Anterior cingulate cortex (tissue), 58 donors: Measurements from ENCODE around the gene SCAF1.

Experiments
- DNase-seq, 58 donors: peaks; one replicate each; lab custom pipeline; 2025; lab: John Stamatoyannopoulos, UW

Gene SCAF1

GRCh38 chr19:49664171-49665035, 22.4 kb downstream of the SCAF1 start:
- DNase-seq, result peak; percentile 9 to 93 (median 80)

DNA sequence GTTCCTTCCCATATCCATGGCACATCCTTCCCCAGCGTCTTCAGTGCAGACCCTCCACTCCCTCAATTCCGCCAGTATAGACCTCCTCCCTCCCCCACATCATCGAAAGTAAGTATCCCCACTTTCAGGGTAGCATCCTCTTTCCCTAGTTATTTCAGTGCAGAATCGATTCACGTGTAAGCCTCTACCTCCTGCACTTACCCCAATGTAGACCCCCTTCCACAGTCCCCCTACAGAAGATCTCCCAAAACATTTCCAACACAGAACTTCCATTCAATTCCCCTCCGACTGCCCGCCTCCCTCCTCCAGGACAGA, 23.0 kb downstream of the SCAF1 start:
- DNase-seq, result no peak

DNA sequence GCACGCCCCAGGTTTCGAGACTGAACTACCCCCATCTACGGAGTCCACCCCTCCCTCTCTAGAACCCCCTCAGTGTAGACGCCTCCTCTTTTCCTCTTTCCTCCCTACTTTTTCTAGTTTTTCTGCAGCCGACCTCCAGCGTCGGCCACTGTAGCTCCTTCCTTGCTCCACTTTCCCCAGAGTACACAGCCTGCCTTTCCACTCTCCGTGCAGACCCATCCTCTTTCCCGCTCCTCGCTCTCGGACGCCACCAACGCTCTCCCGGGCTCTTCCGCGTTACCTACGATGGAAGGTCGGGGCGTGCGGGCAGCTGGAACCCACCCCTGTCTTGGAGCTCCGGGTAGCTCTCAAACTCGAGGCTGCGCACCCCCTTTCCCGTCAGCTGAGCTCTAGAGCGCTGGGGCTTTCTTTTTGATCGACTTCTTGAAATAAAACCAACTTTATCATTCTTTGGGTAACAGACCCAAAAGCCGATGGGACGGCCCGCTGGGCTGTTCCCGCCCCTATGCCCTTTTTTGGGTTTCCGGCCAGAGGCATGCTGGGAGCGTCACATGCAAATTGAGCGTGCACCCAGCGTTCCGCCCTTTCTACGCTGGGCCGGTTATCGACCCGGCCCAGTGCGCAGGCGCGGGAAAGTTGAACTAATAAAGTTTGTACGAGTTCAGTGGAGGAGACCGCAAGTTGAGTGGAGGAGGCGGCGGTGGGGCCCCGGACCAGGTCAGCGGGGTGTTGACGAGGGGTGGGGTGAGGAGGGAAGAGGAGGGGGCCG, 23.5 kb downstream of the SCAF1 start, which contains the start of the genes BCL2L12 and IRF3:
Gene BCL2L12, plus strand, starts transcription at position 583 of the 769 bp plus-strand sequence. CDS start 760 bp downstream, outside the sequence.
Gene IRF3, minus strand, starts transcription at position 507 of the 769 bp plus-strand sequence. CDS start 1,019 bp downstream, outside the sequence.
- DNase-seq, result peak; percentile 65 to 97 (median 92)

- no peak for DNase-seq
Observed at GRCh38 chr19:49666120-49666444, 24.1 kb downstream of the SCAF1 start.

DNA sequence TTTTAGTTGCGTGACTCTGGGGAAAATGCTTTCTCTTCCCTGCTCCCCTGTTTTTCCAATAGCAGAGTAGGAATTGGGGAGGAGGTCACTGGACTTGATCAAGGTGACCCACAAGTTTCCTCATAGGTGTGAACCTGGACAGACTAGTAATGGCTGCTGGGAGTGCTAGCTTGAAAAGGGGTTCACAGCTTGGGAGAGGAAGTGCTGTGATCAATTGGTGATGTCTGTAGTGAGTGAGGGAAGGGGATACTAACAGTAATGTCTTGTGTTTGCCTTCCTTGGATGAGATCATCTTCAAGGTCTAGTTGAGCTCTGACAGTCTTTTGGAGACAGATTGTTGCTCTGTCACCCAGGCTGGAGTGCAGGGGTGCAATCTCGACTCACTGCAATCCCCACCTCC, 25.5 kb downstream of the SCAF1 start:
- no peak for DNase-seq

DNA sequence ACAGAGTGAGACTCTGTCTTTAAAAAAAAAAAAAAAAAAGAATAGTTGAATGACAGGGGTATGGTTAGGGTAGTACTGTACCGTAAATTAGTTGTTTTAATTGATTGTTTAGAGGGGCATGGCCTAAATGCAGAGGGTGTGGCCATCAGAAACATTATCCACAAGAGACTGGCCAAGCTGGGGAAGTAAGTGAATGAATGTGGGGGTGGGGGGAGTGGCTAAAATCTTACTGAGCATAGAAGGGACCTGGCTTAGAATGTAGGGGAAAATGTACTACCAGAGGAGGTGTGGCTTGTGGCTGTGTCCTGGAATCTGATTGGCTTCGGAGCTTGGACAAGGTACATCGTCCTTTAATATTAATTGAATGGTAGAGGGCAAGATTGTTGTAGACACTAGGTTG, 27.5 kb downstream of the SCAF1 start:
- DNase-seq, result no peak

DNA sequence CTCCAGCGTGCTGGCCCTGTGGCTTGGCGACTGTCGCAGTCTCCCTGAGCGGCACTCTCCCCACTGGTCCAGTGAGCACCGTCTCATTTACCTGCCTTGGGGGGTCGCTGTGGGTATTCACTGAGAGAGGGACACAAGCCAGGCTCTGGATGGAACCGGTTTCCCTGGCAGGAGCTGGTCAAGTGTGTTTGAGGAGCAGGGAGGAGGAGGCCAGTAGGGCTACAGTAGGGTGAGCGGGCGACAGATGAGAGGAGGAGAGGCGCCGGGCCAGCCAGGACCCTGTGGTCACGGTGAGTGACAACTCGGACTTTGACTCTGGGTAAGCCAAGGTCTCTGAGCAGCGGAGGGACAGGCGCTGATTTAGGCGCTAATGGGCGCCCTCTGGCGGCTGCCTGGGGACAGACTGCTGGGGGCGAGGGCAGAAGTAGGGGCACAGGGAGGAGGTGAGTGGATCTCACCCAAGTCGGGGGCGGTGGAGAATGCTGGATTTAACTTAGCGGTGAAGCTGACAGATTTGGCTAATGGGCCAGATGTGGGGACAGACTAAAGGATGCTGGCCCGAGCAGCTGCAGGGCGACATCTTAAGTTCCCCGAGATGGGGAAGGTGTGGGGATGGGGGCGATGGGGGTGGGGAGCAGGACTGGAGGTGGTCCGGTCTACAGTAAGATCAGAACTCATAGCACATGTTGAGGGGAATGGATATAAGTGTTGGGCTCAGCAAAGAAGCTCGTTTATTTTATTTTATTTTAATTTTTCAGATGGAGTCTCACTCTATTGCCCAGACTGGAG, 30.3 kb downstream of the SCAF1 start:
- DNase-seq, result peak in 54 of 58 donors; percentile 3 to 77 (median 48)

- DNase-seq, result peak in 35 of 58 donors; percentile 53 to 92 (median 84)
Observed at GRCh38 chr19:49676136-49676783, 34.3 kb downstream of the SCAF1 start.

- peak; percentile 97 to 100 (median 100) for DNase-seq
Observed at GRCh38 chr19:49676784-49677230, 34.8 kb downstream of the SCAF1 start.

GRCh38 chr19:49677231-49677900, 35.4 kb downstream of the SCAF1 start, which contains the start of gene PRMT1:
PRMT1 (plus strand) TSS chr19:49677271; CDS start chr19:49677281, 10 bp downstream.
- DNase-seq, result peak in 12 of 58 donors; percentile 19 to 75 (median 51)

GRCh38 chr19:49677901-49678674, 36.1 kb downstream of the SCAF1 start:
- peak in 43 of 58 donors; percentile 12 to 75 (median 41) for DNase-seq

GRCh38 chr19:49678985-49679770, 37.2 kb downstream of the SCAF1 start:
- no peak for DNase-seq

- DNase-seq, result no peak
Observed at GRCh38 chr19:49679771-49680413, 37.9 kb downstream of the SCAF1 start.

GRCh38 chr19:49680421-49681351, 38.7 kb downstream of the SCAF1 start:
- peak; percentile 25 to 92 (median 80) for DNase-seq

GRCh38 chr19:49681830-49682229, 39.8 kb downstream of the SCAF1 start:
- no peak for DNase-seq

- DNase-seq, result peak in 1 of 58 donors; percentile 45
Observed at GRCh38 chr19:49682274-49682673, 40.3 kb downstream of the SCAF1 start.
